H1 (cell line): ENCODE measurements around the gene SERPINF2. TPM values are rescaled to one million over a fixed set of nuclear protein-coding genes. Genes with fewer than 3 reads are reported as not detected.

Experiments used
- CBX8 ChIP-seq: fragments of 300-800, 300-1000 bp; sonication (generic); IDR thresholded peaks from 2 replicates; pipeline ENCODE4 v1.7.1; 2016; ENCODE audit warnings: low read depth, low read length, borderline replicate concordance
- GTF2F1 ChIP-seq: IDR thresholded peaks from 2 replicates; pipeline ENCODE4 v1.6.1; 2012; ENCODE audit warnings: low read depth, low read length, improper control_type of control experiment, borderline replicate concordance
- HDAC2 ChIP-seq, 2 experiments: fragments of 300-600 bp in 1 of 2; sonication (generic) in 1 of 2; IDR thresholded peaks; 2 replicates each; pipeline ENCODE4 v1.6.1; 2011 to 2012; ENCODE audit warnings: low read depth in 2 of 2, low read length in 2 of 2, mild to moderate bottlenecking in 2 of 2, moderate library complexity in 2 of 2, borderline replicate concordance in 1 of 2, inconsistent platforms in 1 of 2
- KDM1A ChIP-seq: fragments of 200-600, 300-600 bp; sonication (generic); IDR thresholded peaks from 2 replicates; pipeline ENCODE4 v1.7.1; 2016; ENCODE audit warnings: mild to moderate bottlenecking, low read length, borderline replicate concordance
- TCF12 ChIP-seq: IDR thresholded peaks from 2 replicates; pipeline ENCODE4 v1.6.1; 2011; ENCODE audit warnings: low read depth, mild to moderate bottlenecking, low read length
- YY1 ChIP-seq: IDR thresholded peaks from 2 replicates; pipeline ENCODE4 v1.6.1; 2011; ENCODE audit warnings: low read depth, mild to moderate bottlenecking, low read length
- polyA plus RNA-seq, 7 experiments: library from polyadenylated mRNA; depleted of rRNA in 3 of 7; stranded (reverse) in 5 of 7; unstranded in 2 of 7; fragments of >200 nt in 5 of 7; fragments of 200-250 nt in 2 of 7; gene quantifications; 1 replicate in 5 of 7; 2 replicates in 1 of 7; 4 replicates in 1 of 7; pipeline versions ENCODE4 v1.2.1 to v1.2.3, GENCODE V29; 2011 to 2013; ENCODE audit warnings: missing spikeins in 2 of 7, mixed read lengths in 2 of 7
- total RNA-seq: library from RNA; stranded (reverse); fragmentation: NEBNext Ultra II Directional; extraction: Animal tissue kit (Norgen Biotek cat#: 25700); gene quantifications from 2 replicates; pipeline ENCODE4 v1.2.1, GENCODE V29; 2021
- TF ChIP-seq, protein P1 (sequence below): IDR thresholded peaks from 2 replicates; pipeline ENCODE4 v1.6.1; 2011; ENCODE audit warnings: low read depth, mild to moderate bottlenecking, low read length; ENCODE audit not compliant: insufficient read depth
- TF ChIP-seq, protein P2 (sequence below): IDR thresholded peaks from 2 replicates; pipeline ENCODE4 v1.6.1; 2011; ENCODE audit warnings: low read length, improper control_type of control experiment

SERPINF2 gene
- total and polyA plus RNA-seq, 2 of the 8 experiments (the other 6 are each of a cell fraction or from before 2014, with no cell fraction given) = 1.8 to 3.2 TPM

DNA sequence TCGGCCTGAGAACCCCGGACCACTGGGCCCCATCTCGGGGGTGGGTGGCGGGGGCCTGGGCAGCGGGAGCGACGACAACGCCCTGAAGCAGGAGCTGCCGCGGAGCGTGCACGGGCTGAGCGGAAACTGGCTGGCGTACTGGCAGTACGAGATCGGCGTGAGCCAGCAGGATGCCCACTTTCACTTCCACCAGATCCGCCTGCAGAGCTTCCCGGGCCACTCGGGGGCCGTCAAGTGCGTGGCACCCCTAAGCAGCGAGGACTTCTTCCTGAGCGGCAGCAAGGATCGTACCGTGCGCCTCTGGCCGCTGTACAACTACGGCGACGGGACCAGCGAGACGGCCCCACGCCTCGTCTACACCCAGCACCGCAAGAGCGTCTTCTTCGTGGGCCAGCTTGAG is 8.9 kb upstream of the SERPINF2 start (continued):
- TF ChIP-seq HDAC2 (IDR thresholded peaks at IDR 0.05; ENCODE audit: borderline replicate concordance in 1 of 2, low read depth in 2 of 2, low read length in 2 of 2) = no peak
- no peak for TF ChIP-seq GTF2F1
- no peak for TF ChIP-seq YY1
- TF ChIP-seq, protein P1, sequence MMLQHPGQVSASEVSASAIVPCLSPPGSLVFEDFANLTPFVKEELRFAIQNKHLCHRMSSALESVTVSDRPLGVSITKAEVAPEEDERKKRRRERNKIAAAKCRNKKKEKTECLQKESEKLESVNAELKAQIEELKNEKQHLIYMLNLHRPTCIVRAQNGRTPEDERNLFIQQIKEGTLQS = no peak
- TF ChIP-seq, protein P2, sequence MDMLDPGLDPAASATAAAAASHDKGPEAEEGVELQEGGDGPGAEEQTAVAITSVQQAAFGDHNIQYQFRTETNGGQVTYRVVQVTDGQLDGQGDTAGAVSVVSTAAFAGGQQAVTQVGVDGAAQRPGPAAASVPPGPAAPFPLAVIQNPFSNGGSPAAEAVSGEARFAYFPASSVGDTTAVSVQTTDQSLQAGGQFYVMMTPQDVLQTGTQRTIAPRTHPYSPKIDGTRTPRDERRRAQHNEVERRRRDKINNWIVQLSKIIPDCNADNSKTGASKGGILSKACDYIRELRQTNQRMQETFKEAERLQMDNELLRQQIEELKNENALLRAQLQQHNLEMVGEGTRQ = no peak
- no peak for TF ChIP-seq TCF12
- TF ChIP-seq KDM1A = no peak
- no peak for TF ChIP-seq CBX8
